ENCODE measurements around the gene PROX2. TPM values are rescaled to one million over a fixed set of nuclear protein-coding genes. Genes with fewer than 3 reads are reported as not detected.
A peak's percentile ranks its signal among the peaks of the same experiment; 100 is the strongest.

Gene PROX2
- total and polyA plus RNA-seq, 2 donors (not counting 1 experiment from before 2014, with no cell fraction given) = 0.03 to 0.07 TPM

GRCh38 chr14:74834692-74835392 is 41.1 kb downstream of the PROX2 start:
- H3K4me3 Mint-ChIP-seq = peak overlapping the region; percentile 6
- CTCF ChIA-PET = interaction anchor here (0.8 to 6.4 kb wide), 5 partner anchors 14 to 226 kb away, joined by 3 to 54 read pairs (median 5); no protein-coding TSS in a partner anchor

More at GRCh38 chr14:74834692-74835392, 41.1 kb downstream of the PROX2 start:
- Histone ChIP-seq H3K27me3 (replicated peaks in 1 of 4; ENCODE audit: control extremely low read depth in 1 of 4, control insufficient read depth in 3 of 4, insufficient read depth in 4 of 4, low read length in 3 of 4) (no peaks in the 10 kb centered on the region), H3K36me3 (replicated peaks in 1 of 2; ENCODE audit: control extremely low read depth in 1 of 2, control insufficient read depth in 1 of 2, extremely low read depth in 1 of 2, insufficient read depth in 2 of 2, low read length in 1 of 2) (peaks cover 9 to 22% of the 10 kb centered on the region in 2 experiments), H3K79me2 (ENCODE audit: control insufficient read depth, insufficient read depth, low read length) (no peaks in the 10 kb centered on the region), H3K27ac (ENCODE audit: low read length in 2 of 2) (peak overlapping the region; percentile 69 to 85), H3K4me1 (ENCODE audit: control insufficient read depth in 2 of 2, insufficient read depth in 2 of 2, low read length in 2 of 2) (peaks cover 43 to 46% of the 10 kb centered on the region in 2 donors), H2AFZ (ENCODE audit: insufficient read depth, low read depth, low read length, poor library complexity, severe bottlenecking) (peak overlapping the region; percentile 75), H3K9me3 (ENCODE audit: control extremely low read depth in 1 of 3, control insufficient read depth in 2 of 3, insufficient read depth in 1 of 3, low read length in 2 of 3) (no peaks in the 10 kb centered on the region), H3K4me3 (ENCODE audit: control extremely low read depth in 1 of 5, extremely low read depth in 1 of 5, insufficient read depth in 1 of 5, low read depth in 2 of 5, low read length in 4 of 5) (peak overlapping the region in 1 of 5 experiments; percentile 5), H4K20me1 (ENCODE audit: control insufficient read depth, insufficient read depth, low read length, poor library complexity, severe bottlenecking) (no peaks in the 10 kb centered on the region), H3K9ac (ENCODE audit: low read length) (no peak overlapping the region), H3K4me2 (replicated peaks; ENCODE audit: low read depth, low read length, poor library complexity, severe bottlenecking) (peak overlapping the region; percentile 53)
- 100% methylated on average over 3 of the region's 5 CpGs for WGBS (ENCODE audit: insufficient coverage)
- no peak for TF ChIP-seq CTCF (IDR thresholded peaks at IDR 0.05)
- no peak for TF ChIP-seq EZH2 (IDR thresholded peaks at IDR 0.05; ENCODE audit: borderline replicate concordance, insufficient read depth, low read depth, low read length, poor library complexity, severe bottlenecking)
- DNase-seq (no peak), ATAC-seq (ENCODE audit: low read depth) (no peak)
- Mint-ChIP-seq H3K27ac (peak overlapping the region; percentile 87), H3K4me1 (peaks cover 48% of the 10 kb centered on the region), H3K27me3 (no peaks in the 10 kb centered on the region), H3K9me3 (ENCODE audit: insufficient read depth) (no peaks in the 10 kb centered on the region)
- intact Hi-C loops (cut with micrococcal nuclease) = no loop called here
- POLR2A ChIA-PET = interaction anchor here (0.6 kb wide), 1 partner anchor 1697 kb away, joined by 3 read pairs; no protein-coding TSS in a partner anchor

Measured in B cell (primary cell).